Measurements from ENCODE around the gene ZNF385A. TPM values are rescaled to one million over a fixed set of nuclear protein-coding genes. Genes with fewer than 3 reads are reported as not detected.

Gene ZNF385A
- total RNA-seq, 1 experiment from 2014 or later: 5.7 TPM

DNA sequence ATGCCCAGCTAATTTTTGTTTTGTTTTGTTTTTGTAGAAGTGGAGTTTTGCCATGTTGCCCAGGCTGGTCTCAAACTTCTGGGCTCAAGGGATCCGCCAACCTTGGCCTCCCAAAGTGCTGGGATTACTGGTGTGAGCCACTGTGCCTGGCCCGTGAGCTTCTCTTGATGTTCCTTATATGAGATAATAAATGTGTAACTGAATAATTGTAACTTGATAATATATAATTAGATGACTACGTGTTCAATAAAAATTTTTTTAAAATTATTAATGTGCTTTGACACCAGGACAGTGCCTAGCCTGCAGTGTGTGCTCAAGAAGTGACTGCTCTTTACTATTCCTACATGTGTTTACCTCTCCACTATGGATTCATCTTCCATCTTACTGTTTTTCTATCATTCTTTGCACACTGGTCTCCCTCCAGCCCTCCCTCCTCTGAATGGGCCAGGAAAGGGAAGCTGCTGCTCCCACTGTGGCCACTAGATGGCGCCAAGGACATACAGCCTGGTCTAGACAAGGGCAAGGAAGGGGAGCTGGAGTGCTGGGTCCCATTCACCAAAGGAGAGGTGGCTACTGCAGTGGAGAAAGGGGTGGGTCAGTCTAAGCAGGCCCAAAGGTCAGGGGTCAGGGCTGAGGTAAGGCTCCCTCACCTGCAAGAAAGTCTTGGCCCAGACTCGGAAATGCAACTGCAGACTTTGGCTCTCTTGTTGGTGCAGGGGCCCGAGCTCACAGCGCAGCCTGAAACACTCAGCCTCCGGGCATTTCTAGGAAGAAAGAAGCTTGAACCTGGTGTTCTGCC is 14.7 kb upstream of the ZNF385A start:
- no peak overlapping the region for H3K56ac ChIP-seq (ENCODE audit: insufficient read length, low read depth, low read length)
- H3K79me2 ChIP-seq (ENCODE audit: insufficient read depth, low read length): no peaks in the 10 kb centered on the region
- no peak overlapping the region for H4K5ac ChIP-seq (ENCODE audit: insufficient read length, low read depth, low read length)
- no peak overlapping the region for H3T11ph ChIP-seq (ENCODE audit: low read length)
- no peak overlapping the region for H4K91ac ChIP-seq (ENCODE audit: insufficient read length, low read depth, low read length)
- WGBS (ENCODE audit: extremely low coverage, insufficient read length, low lambda C conversion rate): no CpG with 5 or more reads among the region's 8 CpGs
- TF ChIP-seq, protein P1, sequence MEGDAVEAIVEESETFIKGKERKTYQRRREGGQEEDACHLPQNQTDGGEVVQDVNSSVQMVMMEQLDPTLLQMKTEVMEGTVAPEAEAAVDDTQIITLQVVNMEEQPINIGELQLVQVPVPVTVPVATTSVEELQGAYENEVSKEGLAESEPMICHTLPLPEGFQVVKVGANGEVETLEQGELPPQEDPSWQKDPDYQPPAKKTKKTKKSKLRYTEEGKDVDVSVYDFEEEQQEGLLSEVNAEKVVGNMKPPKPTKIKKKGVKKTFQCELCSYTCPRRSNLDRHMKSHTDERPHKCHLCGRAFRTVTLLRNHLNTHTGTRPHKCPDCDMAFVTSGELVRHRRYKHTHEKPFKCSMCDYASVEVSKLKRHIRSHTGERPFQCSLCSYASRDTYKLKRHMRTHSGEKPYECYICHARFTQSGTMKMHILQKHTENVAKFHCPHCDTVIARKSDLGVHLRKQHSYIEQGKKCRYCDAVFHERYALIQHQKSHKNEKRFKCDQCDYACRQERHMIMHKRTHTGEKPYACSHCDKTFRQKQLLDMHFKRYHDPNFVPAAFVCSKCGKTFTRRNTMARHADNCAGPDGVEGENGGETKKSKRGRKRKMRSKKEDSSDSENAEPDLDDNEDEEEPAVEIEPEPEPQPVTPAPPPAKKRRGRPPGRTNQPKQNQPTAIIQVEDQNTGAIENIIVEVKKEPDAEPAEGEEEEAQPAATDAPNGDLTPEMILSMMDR (conservative IDR thresholded peaks at IDR 0.05): peak; percentile 99
- H2AK5ac ChIP-seq (ENCODE audit: insufficient read length, low read length): no peak overlapping the region
- H2BK15ac ChIP-seq (ENCODE audit: low read depth, low read length): no peak overlapping the region
- H2BK20ac ChIP-seq (ENCODE audit: low read depth, low read length, poor library complexity, severe bottlenecking): no peak overlapping the region
- H3K18ac ChIP-seq (ENCODE audit: insufficient read length, low read depth, low read length): no peak overlapping the region
- DNase-seq: peak; percentile 94
- no peak overlapping the region for H2BK5ac ChIP-seq (ENCODE audit: insufficient read length, low read length)
- H3K14ac ChIP-seq (ENCODE audit: insufficient read depth, low read length): no peak overlapping the region
- Mint-ChIP-seq H3K4me3 (no peak overlapping the region), H3K9me3 (no peaks in the 10 kb centered on the region), H3K36me3 (ENCODE audit: insufficient read depth in 1 of 3, low read depth in 3 of 3) (peaks cover 10 to 42% (median 37%) of the 10 kb centered on the region in 3 experiments), H3K27ac (no peak overlapping the region), H3K4me1 (peaks cover 0 to 3% of the 10 kb centered on the region in 2 experiments; a peak in 2 of 4 replicates), H3K27me3 (ENCODE audit: low read depth) (peaks cover under 1% of the 10 kb centered on the region; the same call in 1 of the 2 replicates)
- H3K23me2 ChIP-seq (ENCODE audit: insufficient read length, low read depth, low read length, poor library complexity, severe bottlenecking): no peaks in the 10 kb centered on the region
- no peak overlapping the region for H3K9ac ChIP-seq (ENCODE audit: extremely low read depth, insufficient read length, low read length)
- H3K27me3 ChIP-seq (ENCODE audit: insufficient read depth, low read length): no peaks in the 10 kb centered on the region
- H3K27ac ChIP-seq (ENCODE audit: insufficient read length, low read depth, low read length): no peak overlapping the region
- H3K23ac ChIP-seq (ENCODE audit: insufficient read length, low read depth, low read length): no peak overlapping the region
- no peaks in the 10 kb centered on the region for H3K79me1 ChIP-seq (ENCODE audit: insufficient read depth, low read depth, low read length, poor library complexity, severe bottlenecking)
- H3K4me2 ChIP-seq (ENCODE audit: insufficient read depth, insufficient read length, low read length): no peak overlapping the region
- H3K4me1 ChIP-seq (ENCODE audit: insufficient read depth, low read length): no peaks in the 10 kb centered on the region
- H2BK12ac ChIP-seq (ENCODE audit: insufficient read length, low read depth, low read length): no peak overlapping the region
- H4K20me1 ChIP-seq (ENCODE audit: control insufficient read depth, insufficient read depth, insufficient read length): no peaks in the 10 kb centered on the region
- H3K9me3 ChIP-seq (ENCODE audit: control insufficient read depth, low read depth, low read length): no peaks in the 10 kb centered on the region
- no peak overlapping the region for H2AFZ ChIP-seq (ENCODE audit: low read length)
- no peak overlapping the region for H3K4ac ChIP-seq (ENCODE audit: low read depth, low read length)
- H2BK120ac ChIP-seq (ENCODE audit: low read depth, low read length, poor library complexity, severe bottlenecking): no peak overlapping the region
- no peak overlapping the region for H4K8ac ChIP-seq (replicated peaks; ENCODE audit: insufficient read length, low read depth, low read length)
